GM12873 (cell line): ENCODE results near the gene MKLN1.

Experiments used
- CTCF ChIP-seq: IDR thresholded peaks from 2 replicates; pipeline ENCODE4 v1.5.1; 2012; ENCODE audit warnings: low read depth, mild to moderate bottlenecking, moderate library complexity, low read length, control low read depth; ENCODE audit not compliant: insufficient read depth; ENCODE audit errors: missing control alignments

MKLN1 gene

DNA sequence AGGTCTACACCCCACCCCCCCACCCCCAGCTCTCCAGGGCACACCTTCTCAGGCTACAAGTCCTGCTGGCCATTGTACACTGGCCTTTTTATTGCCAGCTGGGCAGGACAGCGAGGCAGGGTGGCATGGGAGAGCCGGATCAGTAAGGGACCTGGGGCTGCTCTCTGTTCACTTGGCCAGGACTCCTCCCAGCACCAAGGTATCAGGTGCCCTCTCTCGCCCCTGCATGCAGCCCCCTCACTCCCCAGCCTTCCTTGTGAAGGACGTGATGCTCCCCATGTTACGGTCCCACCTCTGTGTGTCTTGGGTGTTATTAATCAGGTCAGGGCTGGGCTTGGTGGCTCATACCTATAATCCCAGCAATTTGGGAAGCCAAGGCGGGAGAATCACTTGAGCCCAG, 202.5 kb downstream of the MKLN1 start:
- no peak for TF ChIP-seq CTCF

GRCh38 chr7:131532570-131533091, 205.0 kb downstream of the MKLN1 start:
- no peak for TF ChIP-seq CTCF

DNA sequence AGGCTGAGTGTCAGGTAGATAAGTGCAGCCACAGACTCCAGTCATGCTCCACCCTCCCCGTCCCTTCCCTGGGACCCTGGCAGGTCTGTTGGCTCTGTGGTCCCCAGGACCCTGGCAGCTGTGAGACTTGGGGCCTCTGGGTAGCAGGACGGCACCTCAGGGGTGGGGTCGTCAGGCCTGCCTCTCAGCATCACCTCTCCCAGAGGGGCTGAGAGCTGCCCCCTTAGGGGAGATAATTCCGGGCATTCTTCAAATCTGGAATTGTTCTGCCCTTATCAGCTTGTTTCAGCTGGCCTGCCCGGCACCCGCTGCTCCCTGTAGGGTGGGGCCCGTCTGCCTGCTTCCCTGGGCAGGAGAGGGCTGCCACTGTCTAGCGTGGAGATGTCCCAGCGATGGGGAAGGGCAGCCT, 205.5 kb downstream of the MKLN1 start:
- no peak for TF ChIP-seq CTCF

- no peak for TF ChIP-seq CTCF
Observed at GRCh38 chr7:131533566-131534561, 206.2 kb downstream of the MKLN1 start.

GRCh38 chr7:131536361-131536849, 208.7 kb downstream of the MKLN1 start:
- TF ChIP-seq CTCF: no peak

GRCh38 chr7:131537571-131537978, 209.9 kb downstream of the MKLN1 start:
- no peak for TF ChIP-seq CTCF

DNA sequence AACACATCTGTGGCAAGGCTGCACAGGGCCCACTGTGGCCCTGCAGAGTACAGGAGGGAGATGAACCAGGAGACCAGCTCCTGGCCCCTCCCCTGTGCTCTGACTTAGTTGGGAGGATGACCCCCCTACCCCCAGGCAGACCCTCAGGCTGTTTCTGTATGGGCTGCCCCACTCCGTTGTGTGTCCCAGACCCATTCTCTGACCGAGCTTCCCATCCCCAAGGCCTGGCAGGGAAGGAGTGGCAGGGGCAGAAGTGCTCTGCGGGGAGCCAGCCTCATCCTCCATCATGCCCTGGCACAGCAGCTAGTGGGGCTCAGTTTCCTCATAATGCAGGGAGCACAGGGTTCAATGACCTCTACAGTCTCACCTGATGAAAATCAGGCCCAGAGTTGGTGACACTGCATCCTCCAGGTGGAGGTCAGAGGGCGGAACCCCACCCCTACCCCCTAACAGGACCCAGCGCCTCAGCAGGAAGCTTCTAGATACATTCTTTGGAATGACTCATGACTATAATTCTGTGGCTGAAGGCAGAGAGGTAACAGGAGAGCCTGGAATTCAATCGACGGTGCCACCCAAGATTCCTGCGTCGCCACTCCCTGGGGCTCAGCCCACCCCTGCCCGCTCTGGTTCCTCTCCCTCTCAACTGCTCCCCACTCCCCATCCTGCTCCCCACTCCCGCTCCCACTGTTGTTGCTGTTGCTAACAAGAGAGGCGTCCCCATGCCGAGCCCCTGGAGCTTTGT, 210.6 kb downstream of the MKLN1 start:
- no peak for TF ChIP-seq CTCF
